IMR-90 (cell line): Measurements from ENCODE around the gene RPTOR. TPM values are rescaled to one million over a fixed set of nuclear protein-coding genes. Genes with fewer than 3 reads are reported as not detected.

Source experiments
- ATAC-seq: fragments of 200-7000 bp; cut with Tn5 transposase; 2 replicates; pipeline ENCODE4 v1.9.1; 2020; ENCODE audit warnings: low read depth, mild to moderate bottlenecking, moderate library complexity
- BruUV-seq: library from RNA; stranded (reverse); fragments of 400-500 nt; replicated peaks from 2 replicates; lab custom pipeline; 2021; lab: Mats Ljungman, UMichigan
- CTCF ChIA-PET: fragments of 300-600 bp; formaldehyde crosslinking; extraction: SDS; loops from one replicate; lab custom pipeline; 2021; ENCODE audit warnings: antibody characterized with exemption; lab: Yijun Ruan, JAX
- POLR2A ChIA-PET: fragments of 300-600 bp; sonication (Branson Sonifier 250); formaldehyde crosslinking; loops from one replicate; lab custom pipeline; 2022; ENCODE audit warnings: antibody characterized with exemption; ENCODE audit not compliant: unreplicated experiment; lab: Charles Lee
- DNase-seq: peaks from one replicate; pipeline ENCODE4 v3.0.0; 2013
- H2AFZ ChIP-seq: replicated peaks from 2 replicates; pipeline ENCODE3; 2013; ENCODE audit warnings: low read length, mild to moderate bottlenecking; ENCODE audit not compliant: poor library complexity
- H2AK5ac ChIP-seq: 2 replicates; pipeline ENCODE4 v1.6.1; 2013; ENCODE audit warnings: low read depth, low read length, inconsistent platforms
- H2AK9ac ChIP-seq: replicated peaks from 2 replicates; pipeline ENCODE3; 2013; ENCODE audit warnings: mild to moderate bottlenecking, low read depth, low read length, moderate library complexity; ENCODE audit not compliant: poor library complexity
- H2BK120ac ChIP-seq: 2 replicates; pipeline ENCODE4 v1.6.1; 2013; ENCODE audit warnings: low read depth, low read length, inconsistent platforms
- H2BK15ac ChIP-seq: 3 replicates; pipeline ENCODE4 v1.6.1; 2013; ENCODE audit warnings: low read depth, low read length, inconsistent platforms
- H2BK20ac ChIP-seq: 2 replicates; pipeline ENCODE4 v1.6.1; 2013; ENCODE audit warnings: low read depth, mild to moderate bottlenecking, inconsistent platforms, low read length, moderate library complexity
- H2BK5ac ChIP-seq: 2 replicates; pipeline ENCODE4 v1.6.1; 2013; ENCODE audit warnings: mild to moderate bottlenecking, low read depth, low read length, inconsistent platforms; ENCODE audit not compliant: poor library complexity, severe bottlenecking
- H3K14ac ChIP-seq: replicated peaks from 2 replicates; pipeline ENCODE4 v1.6.1; 2013; ENCODE audit warnings: low read depth, low read length, inconsistent platforms
- H3K18ac ChIP-seq: 2 replicates; pipeline ENCODE4 v1.6.1; 2013; ENCODE audit warnings: low read depth, low read length, control low read depth
- H3K23ac ChIP-seq: 2 replicates; pipeline ENCODE4 v1.6.1; 2013; ENCODE audit warnings: low read depth, low read length, inconsistent platforms
- H3K27ac ChIP-seq: 2 replicates; pipeline ENCODE4 v1.5.1; 2013; ENCODE audit warnings: mild to moderate bottlenecking, control low read depth, low read length; ENCODE audit not compliant: insufficient read depth
- H3K27me3 ChIP-seq: 2 replicates; pipeline ENCODE4 v1.6.1; 2013; ENCODE audit warnings: low read length; ENCODE audit not compliant: control insufficient read depth, insufficient read depth
- H3K36me3 ChIP-seq: 2 replicates; pipeline ENCODE4 v1.6.1; 2013; ENCODE audit warnings: low read length, mixed read lengths; ENCODE audit not compliant: control insufficient read depth, insufficient read depth
- H3K4ac ChIP-seq: 2 replicates; pipeline ENCODE4 v1.6.1; 2013; ENCODE audit warnings: low read depth, low read length, inconsistent platforms
- H3K4me1 ChIP-seq: 2 replicates; pipeline ENCODE4 v1.6.1; 2013; ENCODE audit warnings: low read length, mixed read lengths; ENCODE audit not compliant: control insufficient read depth, insufficient read depth
- H3K4me2 ChIP-seq: 2 replicates; pipeline ENCODE4 v1.6.1; 2013; ENCODE audit warnings: low read depth, mild to moderate bottlenecking, control low read depth, low read length, moderate library complexity
- H3K4me3 ChIP-seq: 2 replicates; pipeline ENCODE4 v1.5.1; 2013; ENCODE audit warnings: low read depth, mild to moderate bottlenecking, control low read depth, low read length, moderate library complexity; ENCODE audit not compliant: insufficient read depth
- H3K56ac ChIP-seq: 2 replicates; pipeline ENCODE4 v1.6.1; 2013; ENCODE audit warnings: low read length, inconsistent platforms; ENCODE audit not compliant: insufficient read depth; ENCODE audit errors: extremely low read depth
- H3K79me1 ChIP-seq, 2 experiments: 2 replicates each; pipeline ENCODE4 v1.6.1; 2013; ENCODE audit warnings: low read length in 2 of 2, inconsistent platforms in 1 of 2, low read depth in 1 of 2
- H3K9ac ChIP-seq: 2 replicates; pipeline ENCODE4 v1.6.1; 2013; ENCODE audit warnings: low read depth, low read length, control low read depth
- H3K9me1 ChIP-seq: 2 replicates; pipeline ENCODE4 v1.6.1; 2013; ENCODE audit warnings: low read length, inconsistent platforms; ENCODE audit not compliant: insufficient read depth
- H3K9me3 ChIP-seq: 2 replicates; pipeline ENCODE4 v1.6.1; 2013; ENCODE audit warnings: low read length; ENCODE audit not compliant: control insufficient read depth, insufficient read depth
- H4K20me1 ChIP-seq: 2 replicates; pipeline ENCODE4 v1.6.1; 2013; ENCODE audit warnings: low read length, inconsistent platforms; ENCODE audit not compliant: insufficient read depth
- H4K5ac ChIP-seq: 2 replicates; pipeline ENCODE4 v1.6.1; 2013; ENCODE audit warnings: mild to moderate bottlenecking, low read depth, low read length, control low read depth
- H4K8ac ChIP-seq, 2 experiments: 2 replicates each; pipeline ENCODE4 v1.6.1; 2013; ENCODE audit warnings: low read depth in 2 of 2, low read length in 2 of 2, control low read depth in 1 of 2, inconsistent platforms in 1 of 2
- H4K91ac ChIP-seq: 2 replicates; pipeline ENCODE4 v1.6.1; 2013; ENCODE audit warnings: low read depth, low read length, inconsistent platforms; ENCODE audit not compliant: insufficient read depth
- BHLHE40 ChIP-seq: fragments of 150-350 bp; IDR thresholded peaks from 2 replicates; pipeline ENCODE4 v1.6.1; 2016; ENCODE audit warnings: mild to moderate bottlenecking, low read depth, low read length
- CEBPB ChIP-seq: IDR thresholded peaks from 2 replicates; pipeline ENCODE4 v1.6.1; 2012; ENCODE audit warnings: low read depth, low read length, improper control_type of control experiment
- CHD1 ChIP-seq: IDR thresholded peaks from 2 replicates; pipeline ENCODE4 v1.6.1; 2012; ENCODE audit warnings: low read depth, low read length, improper control_type of control experiment
- FOS ChIP-seq: fragments of 150-350 bp; IDR thresholded peaks from 2 replicates; pipeline ENCODE4 v1.6.1; 2016; ENCODE audit warnings: low read depth, low read length
- MAFK ChIP-seq: IDR thresholded peaks from 2 replicates; pipeline ENCODE4 v1.6.1; 2012; ENCODE audit warnings: low read depth, low read length, improper control_type of control experiment
- MAZ ChIP-seq: IDR thresholded peaks from 2 replicates; pipeline ENCODE4 v1.6.1; 2012; ENCODE audit warnings: low read depth, mild to moderate bottlenecking, low read length, improper control_type of control experiment, moderate library complexity, borderline replicate concordance
- MXI1 ChIP-seq: IDR thresholded peaks from 2 replicates; pipeline ENCODE4 v1.6.1; 2012; ENCODE audit warnings: low read depth, mild to moderate bottlenecking, low read length, moderate library complexity, borderline replicate concordance
- NFE2L2 ChIP-seq: fragments of 150-350 bp; IDR thresholded peaks from 2 replicates; pipeline ENCODE4 v1.6.1; 2016; ENCODE audit warnings: low read depth, mild to moderate bottlenecking, low read length
- POLR2A ChIP-seq: IDR thresholded peaks from 2 replicates; pipeline ENCODE4 v1.6.1; 2012; ENCODE audit warnings: mild to moderate bottlenecking, low read depth, low read length
- RAD21 ChIP-seq: IDR thresholded peaks from 2 replicates; pipeline ENCODE4 v1.6.1; 2012; ENCODE audit warnings: low read length, improper control_type of control experiment
- RCOR1 ChIP-seq: IDR thresholded peaks from 2 replicates; pipeline ENCODE4 v1.6.1; 2012; ENCODE audit warnings: mild to moderate bottlenecking, low read length, improper control_type of control experiment; ENCODE audit not compliant: insufficient replicate concordance
- RFX5 ChIP-seq: IDR thresholded peaks from 2 replicates; pipeline ENCODE4 v1.8.0; 2012; ENCODE audit warnings: low read depth, mild to moderate bottlenecking, low read length, moderate library complexity
- SMC3 ChIP-seq: fragments of 150-350 bp; IDR thresholded peaks from 2 replicates; pipeline ENCODE4 v1.6.1; 2016; ENCODE audit warnings: low read depth, mild to moderate bottlenecking, antibody characterized with exemption, low read length, moderate library complexity
- WGBS, 2 experiments: methylation state at CpG; one replicate each; pipeline versions ENCODE4 v1.1.5 to v1.1.7; 2013; ENCODE audit warnings: missing lambda C conversion rate in 2 of 2; ENCODE audit not compliant: insufficient read length in 1 of 2; ENCODE audit errors: extremely low coverage in 2 of 2; 5-methylcytosine and 5-hydroxymethylcytosine counted together
- dilution Hi-C: fragments of 300-500 bp; cut with HindIII; formaldehyde crosslinking; loops from one replicate; pipeline ENCODE4 v1.14.3; 2018; ENCODE audit warnings: low sequenced_read_pairs; ENCODE audit not compliant: unreplicated experiment
- in situ Hi-C: fragments of 300-500 bp; cut with MboI; formaldehyde crosslinking; loops from 3 replicates; pipeline ENCODE4 v1.14.3; 2019; ENCODE audit warnings: low sequenced_read_pairs, inconsistent platforms, mixed read lengths
- intact Hi-C: fragments of 100-400 bp; cut with micrococcal nuclease; formaldehyde crosslinking; loops from 2 replicates; pipeline ENCODE4 v1.10.0; 2022
- polyA plus RNA-seq, 3 experiments: library from polyadenylated mRNA; depleted of rRNA; stranded (reverse); fragments of >200 nt; gene quantifications; 2 replicates each; pipeline ENCODE4 v1.2.3, GENCODE V29; 2012; ENCODE audit warnings: low replicate concordance in 1 of 3
- total RNA-seq: library from RNA; depleted of rRNA; stranded (reverse); fragments of >200 nt; gene quantifications from 2 replicates; pipeline ENCODE4 v1.2.3, GENCODE V29; 2012
- TF ChIP-seq, protein P1 (sequence below): fragments of 150-350 bp; IDR thresholded peaks from 2 replicates; pipeline ENCODE4 v1.6.1; 2017; ENCODE audit warnings: mild to moderate bottlenecking, antibody characterized with exemption, low read length, low read depth
- TF ChIP-seq, protein P2 (sequence below): fragments of 150-350 bp; IDR thresholded peaks from 2 replicates; pipeline ENCODE4 v1.6.1; 2016; ENCODE audit warnings: low read depth, mild to moderate bottlenecking, low read length, moderate library complexity, borderline replicate concordance
- TF ChIP-seq, protein P3 (sequence below): conservative IDR thresholded peaks from 2 replicates; pipeline ENCODE4 v1.5.1; 2012; ENCODE audit warnings: mild to moderate bottlenecking, low read depth, low read length, improper control_type of control experiment

Gene RPTOR
- total and polyA plus RNA-seq, 2 of the 4 experiments (the other 2 are of a cell fraction): 10.8 to 14.7 TPM

DNA sequence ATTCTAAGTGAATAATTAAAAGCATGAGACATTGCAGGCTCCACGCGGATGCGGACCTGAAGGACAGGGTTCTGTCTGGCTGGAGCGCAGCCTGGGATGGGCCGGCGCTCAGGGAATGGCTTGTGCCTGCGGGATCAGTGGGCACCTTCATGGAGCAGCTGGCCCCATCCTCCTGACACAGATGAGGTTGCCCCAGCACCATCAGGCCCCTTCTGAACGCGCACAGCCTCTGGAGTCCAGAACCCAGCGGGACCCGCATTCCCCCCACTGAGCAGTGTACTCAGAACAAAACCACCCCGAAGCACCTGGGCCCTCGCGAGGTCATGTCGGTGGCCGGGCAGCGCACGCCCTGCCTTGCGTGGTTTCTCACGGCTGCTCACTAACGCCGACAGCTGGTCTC lies 376.5 kb downstream of the RPTOR start:
- no peak overlapping the region for H2BK20ac ChIP-seq
- no peaks in the 10 kb centered on the region for H4K20me1 ChIP-seq
- no peak overlapping the region for H3K23ac ChIP-seq
- no peaks in the 10 kb centered on the region for H3K4me1 ChIP-seq
- DNase-seq (no peak), ATAC-seq (no peak)
- no peaks in the 10 kb centered on the region; the same call in 1 of the 2 replicates for H3K9me1 ChIP-seq
- ChIA-PET POLR2A (no interaction called here), CTCF (no interaction called here)
- no peak overlapping the region for H3K9ac ChIP-seq
- no peaks in the 10 kb centered on the region for H3K27me3 ChIP-seq
- no peak overlapping the region for H4K91ac ChIP-seq
- H3K14ac ChIP-seq: no peak overlapping the region
- H3K79me1 ChIP-seq: no peaks in the 10 kb centered on the region
- H2AFZ ChIP-seq: no peak overlapping the region
- no peak overlapping the region for H3K56ac ChIP-seq
- no peak overlapping the region for H3K4me2 ChIP-seq
- TF ChIP-seq, protein P1, sequence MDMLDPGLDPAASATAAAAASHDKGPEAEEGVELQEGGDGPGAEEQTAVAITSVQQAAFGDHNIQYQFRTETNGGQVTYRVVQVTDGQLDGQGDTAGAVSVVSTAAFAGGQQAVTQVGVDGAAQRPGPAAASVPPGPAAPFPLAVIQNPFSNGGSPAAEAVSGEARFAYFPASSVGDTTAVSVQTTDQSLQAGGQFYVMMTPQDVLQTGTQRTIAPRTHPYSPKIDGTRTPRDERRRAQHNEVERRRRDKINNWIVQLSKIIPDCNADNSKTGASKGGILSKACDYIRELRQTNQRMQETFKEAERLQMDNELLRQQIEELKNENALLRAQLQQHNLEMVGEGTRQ: no peak
- TF ChIP-seq CEBPB (no peak), RAD21 (no peak), BHLHE40 (no peak), MAZ (no peak), CHD1 (no peak), FOS (no peak), RCOR1 (no peak), RFX5 (no peak), MXI1 (no peak), MAFK (no peak), NFE2L2 (no peak), SMC3 (no peak), POLR2A (no peak)
- TF ChIP-seq, protein P2, sequence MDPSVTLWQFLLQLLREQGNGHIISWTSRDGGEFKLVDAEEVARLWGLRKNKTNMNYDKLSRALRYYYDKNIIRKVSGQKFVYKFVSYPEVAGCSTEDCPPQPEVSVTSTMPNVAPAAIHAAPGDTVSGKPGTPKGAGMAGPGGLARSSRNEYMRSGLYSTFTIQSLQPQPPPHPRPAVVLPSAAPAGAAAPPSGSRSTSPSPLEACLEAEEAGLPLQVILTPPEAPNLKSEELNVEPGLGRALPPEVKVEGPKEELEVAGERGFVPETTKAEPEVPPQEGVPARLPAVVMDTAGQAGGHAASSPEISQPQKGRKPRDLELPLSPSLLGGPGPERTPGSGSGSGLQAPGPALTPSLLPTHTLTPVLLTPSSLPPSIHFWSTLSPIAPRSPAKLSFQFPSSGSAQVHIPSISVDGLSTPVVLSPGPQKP: no peak
- TF ChIP-seq, protein P3, sequence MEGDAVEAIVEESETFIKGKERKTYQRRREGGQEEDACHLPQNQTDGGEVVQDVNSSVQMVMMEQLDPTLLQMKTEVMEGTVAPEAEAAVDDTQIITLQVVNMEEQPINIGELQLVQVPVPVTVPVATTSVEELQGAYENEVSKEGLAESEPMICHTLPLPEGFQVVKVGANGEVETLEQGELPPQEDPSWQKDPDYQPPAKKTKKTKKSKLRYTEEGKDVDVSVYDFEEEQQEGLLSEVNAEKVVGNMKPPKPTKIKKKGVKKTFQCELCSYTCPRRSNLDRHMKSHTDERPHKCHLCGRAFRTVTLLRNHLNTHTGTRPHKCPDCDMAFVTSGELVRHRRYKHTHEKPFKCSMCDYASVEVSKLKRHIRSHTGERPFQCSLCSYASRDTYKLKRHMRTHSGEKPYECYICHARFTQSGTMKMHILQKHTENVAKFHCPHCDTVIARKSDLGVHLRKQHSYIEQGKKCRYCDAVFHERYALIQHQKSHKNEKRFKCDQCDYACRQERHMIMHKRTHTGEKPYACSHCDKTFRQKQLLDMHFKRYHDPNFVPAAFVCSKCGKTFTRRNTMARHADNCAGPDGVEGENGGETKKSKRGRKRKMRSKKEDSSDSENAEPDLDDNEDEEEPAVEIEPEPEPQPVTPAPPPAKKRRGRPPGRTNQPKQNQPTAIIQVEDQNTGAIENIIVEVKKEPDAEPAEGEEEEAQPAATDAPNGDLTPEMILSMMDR: no peak
- BruUV-seq: no TSS peak
- no peak overlapping the region for H2AK9ac ChIP-seq
- no peak overlapping the region for H3K4me3 ChIP-seq
- 95% methylated on average over 7 of the region's 22 CpGs; no CpG with 5 or more reads in 1 of the 2 experiments for WGBS, 2 experiments
- H3K4ac ChIP-seq: no peak overlapping the region
- intact Hi-C loops (no loop called here), in situ Hi-C loops (no loop called here), dilution Hi-C loops (no loop called here)
- no peaks in the 10 kb centered on the region for H3K9me3 ChIP-seq
- no peak overlapping the region for H2BK5ac ChIP-seq
- H3K18ac ChIP-seq: no peak overlapping the region
- no peak overlapping the region for H2BK120ac ChIP-seq
- no peak overlapping the region for H4K5ac ChIP-seq
- H3K27ac ChIP-seq: no peak overlapping the region
- no peak overlapping the region for H4K8ac ChIP-seq
- no peak overlapping the region for H2BK15ac ChIP-seq
- H3K36me3 ChIP-seq: peaks cover 36% of the 10 kb centered on the region
- no peak overlapping the region for H2AK5ac ChIP-seq
